AG04449 (cell line): ENCODE measurements around the gene SLC28A1.

Experiments
- CTCF ChIA-PET: fragments of 350-600 bp; formaldehyde crosslinking; extraction: SDS; loops from one replicate; lab custom pipeline; 2021; ENCODE audit warnings: antibody characterized with exemption; lab: Yijun Ruan, JAX
- POLR2A ChIA-PET: fragments of 400-600, 350-600 bp; formaldehyde crosslinking; extraction: SDS; loops from one replicate; lab custom pipeline; 2020; ENCODE audit warnings: antibody characterized with exemption, inconsistent platforms; lab: Yijun Ruan, JAX
- DNase-seq: peaks from one replicate; pipeline ENCODE4 v3.0.0-alpha.2; 2010; ENCODE audit warnings: low read depth, low spot score
- H3K4me3 ChIP-seq: 2 replicates; pipeline ENCODE4 v1.5.1; 2011; ENCODE audit warnings: low read depth, mild to moderate bottlenecking, control low read depth, low read length
- CTCF ChIP-seq: IDR thresholded peaks from one replicate; pipeline ENCODE4 v1.5.1; 2011; ENCODE audit warnings: mild to moderate bottlenecking, moderate library complexity, low read length, control low read depth, inconsistent platforms; ENCODE audit not compliant: insufficient read depth; ENCODE audit errors: missing control alignments

Gene SLC28A1

GRCh38 chr15:84859144-84859543 is 25.3 kb upstream of the SLC28A1 start:
- H3K4me3 ChIP-seq: no peak overlapping the region
- ChIA-PET POLR2A (no interaction called here), CTCF (interaction anchor here (1.3 kb wide), 1 partner anchor 13 kb away, joined by 3 read pairs; no protein-coding TSS in a partner anchor)
- no peak for DNase-seq
- TF ChIP-seq CTCF: no peak

- POLR2A ChIA-PET: no interaction called here
- CTCF ChIA-PET: interaction anchor here (1.3 kb wide), 1 partner anchor 14 kb away, joined by 3 read pairs; no protein-coding TSS in a partner anchor
Measured at GRCh38 chr15:84859651-84860050, 24.8 kb upstream of the SLC28A1 start.

GRCh38 chr15:84861781-84862180 is 22.7 kb upstream of the SLC28A1 start:
- ChIA-PET POLR2A (no interaction called here), CTCF (interaction anchor here (1.4 kb wide), 1 partner anchor 66 kb away, joined by 4 read pairs; no protein-coding TSS in a partner anchor)
- H3K4me3 ChIP-seq: no peak overlapping the region
- no peak for DNase-seq
- no peak for TF ChIP-seq CTCF

More at GRCh38 chr15:84859651-84860050, 24.8 kb upstream of the SLC28A1 start:
- no peak overlapping the region for H3K4me3 ChIP-seq
- no peak for TF ChIP-seq CTCF
- DNase-seq: no peak

GRCh38 chr15:84862214-84862975 is 22.1 kb upstream of the SLC28A1 start:
- POLR2A ChIA-PET: no interaction called here
- CTCF ChIA-PET: interaction anchor here (1.4 to 1.9 kb wide), 2 partner anchors 8 to 66 kb away, joined by 4 to 7 read pairs; no protein-coding TSS in a partner anchor
- no peak for DNase-seq
- no peak overlapping the region for H3K4me3 ChIP-seq
- TF ChIP-seq CTCF: no peak

GRCh38 chr15:84863565-84864443 is 20.7 kb upstream of the SLC28A1 start:
- TF ChIP-seq CTCF: no peak
- no peak for DNase-seq
- H3K4me3 ChIP-seq: no peak overlapping the region
- POLR2A ChIA-PET: no interaction called here
- CTCF ChIA-PET: interaction anchor here (0.6 to 1.9 kb wide), 6 partner anchors 9 to 180 kb away, joined by 3 to 7 read pairs (median 6); no protein-coding TSS in a partner anchor
